CD4-positive, alpha-beta T cell treated with Interleukin-1 beta for 1 hour (primary cell): ENCODE results near the gene ITGB1BP1.
"Not testable (repeated sequence)": the region's sequence is repeated elsewhere in the genome, so short reads cannot be mapped to it uniquely, and the experiment has no call there.

Source experiments
- DNase-seq, 2 donors: peaks; one replicate each; pipeline ENCODE4 v3.0.0-alpha.2; 2020 to 2022

The ITGB1BP1 gene

GRCh38 chr2:9400268-9401058 lies 22.9 kb downstream of the ITGB1BP1 start:
- DNase-seq: no peak

- no peak for DNase-seq
Observed at GRCh38 chr2:9398881-9399780, 24.2 kb downstream of the ITGB1BP1 start.

GRCh38 chr2:9398251-9398650 lies 25.1 kb downstream of the ITGB1BP1 start:
- DNase-seq: not testable (repeated sequence)

- no peak for DNase-seq
Observed at GRCh38 chr2:9397201-9397600, 26.1 kb downstream of the ITGB1BP1 start.

- no peak for DNase-seq
Observed at GRCh38 chr2:9394816-9395215, 28.5 kb downstream of the ITGB1BP1 start.

GRCh38 chr2:9392898-9393765 lies 30.2 kb downstream of the ITGB1BP1 start:
- DNase-seq: no peak

- DNase-seq: no peak
Observed at GRCh38 chr2:9391961-9392720, 31.2 kb downstream of the ITGB1BP1 start.

GRCh38 chr2:9390991-9391390 lies 32.3 kb downstream of the ITGB1BP1 start:
- DNase-seq: no peak

GRCh38 chr2:9390151-9390850 lies 33.0 kb downstream of the ITGB1BP1 start:
- DNase-seq: no peak

- DNase-seq: no peak
Observed at GRCh38 chr2:9388950-9389911, 34.1 kb downstream of the ITGB1BP1 start.

- DNase-seq: no peak
Observed at GRCh38 chr2:9388199-9388681, 35.1 kb downstream of the ITGB1BP1 start.

GRCh38 chr2:9385841-9386240 lies 37.5 kb downstream of the ITGB1BP1 start:
- no peak for DNase-seq

- DNase-seq: no peak
Observed at GRCh38 chr2:9384521-9384920, 38.8 kb downstream of the ITGB1BP1 start.

- DNase-seq: no peak
Observed at GRCh38 chr2:9382604-9383235, 40.6 kb downstream of the ITGB1BP1 start.

- DNase-seq: no peak
Observed at GRCh38 chr2:9380702-9381628, 42.4 kb downstream of the ITGB1BP1 start.

GRCh38 chr2:9379391-9379755 lies 44.0 kb downstream of the ITGB1BP1 start:
- no peak for DNase-seq

- DNase-seq: no peak
Observed at GRCh38 chr2:9378433-9379390, 44.6 kb downstream of the ITGB1BP1 start.
